K562 (cell line): ENCODE measurements around the gene PPP1R12C. TPM values are rescaled to one million over a fixed set of nuclear protein-coding genes. Genes with fewer than 3 reads are reported as not detected.
A peak's percentile ranks its signal among the peaks of the same experiment; 100 is the strongest.

Source experiments
- ATAC-seq: fragments of 200-7000 bp; cut with Tn5 transposase; 3 replicates; pipeline ENCODE4 v1.9.1; 2020; ENCODE audit warnings: moderate library complexity
- BruUV-seq: library from RNA; stranded (reverse); fragments of 400-500 nt; replicated peaks from 2 replicates; lab custom pipeline; 2021; lab: Mats Ljungman, UMichigan
- CTCF ChIA-PET: fragments of 300-600 bp; formaldehyde crosslinking; extraction: SDS; loops from one replicate; lab custom pipeline; 2021; ENCODE audit warnings: low intra/inter-chr PET ratio; lab: Yijun Ruan, JAX
- POLR2A ChIA-PET: fragments of 300-600, 350-650 bp; sonication (Branson Sonifier 250); formaldehyde crosslinking; extraction: SDS; loops from one replicate; lab custom pipeline; 2021; ENCODE audit warnings: antibody characterized with exemption, inconsistent platforms; lab: Yijun Ruan, JAX
- DNase-seq, 4 experiments: peaks; one replicate each; pipeline versions ENCODE4 v3.0.0 to v3.0.0-alpha.2; 2011 to 2018; ENCODE audit warnings: low spot score in 3 of 4, mixed read lengths in 3 of 4; ENCODE audit errors: extremely low read depth in 1 of 4
- FAIRE-seq: peaks from 2 replicates; lab custom pipeline; 2011; peaks lifted over from hg19 to GRCh38; lab: Jason Lieb, UNC
- H2AFZ ChIP-seq: 2 replicates; pipeline ENCODE4 v1.6.0; 2011; ENCODE audit warnings: low read depth, low read length, control low read depth, inconsistent platforms
- H3K27ac ChIP-seq: fragments of 200-600 bp; 3 replicates; pipeline ENCODE4 v1.8.0; 2011; ENCODE audit warnings: low read depth, mild to moderate bottlenecking, control low read depth, inconsistent platforms, low read length, moderate library complexity, mixed read lengths; ENCODE audit errors: extremely low read depth
- H3K27me3 ChIP-seq, 2 experiments: fragments of 300-600 bp in 1 of 2; 2 replicates in 1 of 2; 3 replicates in 1 of 2; pipeline versions ENCODE4 v1.6.0 to v1.8.0; 2011; ENCODE audit warnings: inconsistent platforms in 2 of 2, low read length in 2 of 2, mild to moderate bottlenecking in 1 of 2, mixed read lengths in 1 of 2, moderate library complexity in 1 of 2; ENCODE audit not compliant: control insufficient read depth in 2 of 2, insufficient read depth in 2 of 2
- H3K36me3 ChIP-seq: fragments of 300-600 bp; 3 replicates; pipeline ENCODE4 v1.8.0; 2011; ENCODE audit warnings: mild to moderate bottlenecking, low read length, inconsistent platforms; ENCODE audit not compliant: control insufficient read depth, insufficient read depth
- H3K4me1 ChIP-seq, 2 experiments: fragments of 200-600 bp in 1 of 2; replicated peaks in 1 of 2; 2 replicates in 1 of 2; 3 replicates in 1 of 2; pipeline versions ENCODE4 v1.5.1 to v1.8.0; 2011; ENCODE audit warnings: inconsistent platforms in 2 of 2, low read length in 2 of 2, mild to moderate bottlenecking in 1 of 2, mixed read lengths in 1 of 2, moderate library complexity in 1 of 2; ENCODE audit not compliant: control insufficient read depth in 2 of 2, insufficient read depth in 2 of 2
- H3K4me2 ChIP-seq: 2 replicates; pipeline ENCODE4 v1.6.1; 2011; ENCODE audit warnings: low read length, control low read depth, inconsistent platforms, mixed read lengths; ENCODE audit not compliant: insufficient read depth
- H3K4me3 ChIP-seq: fragments of 200-600 bp; sonication (generic), shearing (Covaris generic); 2 replicates; pipeline ENCODE4 v1.5.1; 2016; ENCODE audit warnings: control low read depth, inconsistent platforms
- H3K79me2 ChIP-seq: fragments of 200-600 bp; 3 replicates; pipeline ENCODE4 v1.8.0; 2011; ENCODE audit warnings: low read length, inconsistent platforms; ENCODE audit not compliant: control insufficient read depth, insufficient read depth
- H3K9ac ChIP-seq, 2 experiments: 2 replicates each; pipeline versions ENCODE4 v1.6.0 to v1.6.1; 2011; ENCODE audit warnings: low read depth in 2 of 2, low read length in 2 of 2, control low read depth in 1 of 2, inconsistent platforms in 1 of 2, mild to moderate bottlenecking in 1 of 2, mixed read lengths in 1 of 2; ENCODE audit not compliant: insufficient read depth in 1 of 2
- H3K9me1 ChIP-seq: one replicate; pipeline ENCODE4 v1.6.0; 2011; ENCODE audit warnings: inconsistent platforms, mild to moderate bottlenecking, low read length, moderate library complexity; ENCODE audit not compliant: control insufficient read depth, insufficient read depth
- H3K9me3 ChIP-seq: replicated peaks from 2 replicates; pipeline ENCODE4 v1.5.1; 2011; ENCODE audit warnings: low read depth, low read length, inconsistent platforms; ENCODE audit not compliant: control insufficient read depth, insufficient read depth
- H4K20me1 ChIP-seq: replicated peaks from 2 replicates; pipeline ENCODE4 v1.6.1; 2011; ENCODE audit warnings: low read length, inconsistent platforms, mixed read lengths; ENCODE audit not compliant: control insufficient read depth, insufficient read depth
- CREM ChIP-seq: IDR thresholded peaks from 2 replicates; pipeline ENCODE4 v1.6.1; 2014; ENCODE audit warnings: antibody characterized with exemption, low read depth
- CXXC5 ChIP-seq: fragments of 250-450 bp; sonication (Bioruptor Pico); IDR thresholded peaks from 2 replicates; pipeline ENCODE4 v1.8.0; 2022; ENCODE audit warnings: inconsistent platforms, mild to moderate bottlenecking, moderate library complexity
- NEUROD1 ChIP-seq: fragments of 150-350 bp; IDR thresholded peaks from 2 replicates; pipeline ENCODE4 v1.6.1; 2014; ENCODE audit warnings: borderline replicate concordance, low read length, low read depth; ENCODE audit not compliant: partially characterized antibody
- ZFX ChIP-seq: sonication (generic); formaldehyde crosslinking; IDR thresholded peaks from 2 replicates; pipeline ENCODE4 v1.8.0; 2022; ENCODE audit warnings: mild to moderate bottlenecking, missing genetic modification reagents, moderate library complexity
- WGBS: fragments of 100-300 bp; shearing (Covaris generic); methylation state at CpG from one replicate; pipeline ENCODE4 v1.1.6; 2016; ENCODE audit warnings: low coverage, mixed read lengths; ENCODE audit not compliant: insufficient coverage; ENCODE audit errors: missing lambda C conversion rate; 5-methylcytosine and 5-hydroxymethylcytosine counted together
- in situ Hi-C: fragments of 300-500 bp; cut with MboI; formaldehyde crosslinking; loops from 4 replicates; pipeline ENCODE4 v1.15.0; 2018; ENCODE audit warnings: inconsistent platforms, mixed read lengths
- intact Hi-C: fragments of 100-400 bp; cut with micrococcal nuclease; formaldehyde crosslinking; loops from 2 replicates; pipeline ENCODE4 v1.14.2; 2022
- polyA plus RNA-seq, 8 experiments: library from polyadenylated mRNA; depleted of rRNA in 4 of 8; stranded (reverse) in 5 of 8; unstranded in 3 of 8; fragments of >200 nt; fragmentation: Nextera tagmentation in 2 of 8; fragmentation: Illumina TruSeq in 1 of 8; extraction: Ambion mirVana in 2 of 8; extraction: Trizol in 1 of 8; gene quantifications; 2 replicates each; pipeline versions ENCODE4 v1.2.1 to v1.2.3, GENCODE V29; 2011 to 2014; ENCODE audit warnings: inconsistent platforms in 1 of 8, missing spikeins in 1 of 8
- total RNA-seq, 7 experiments: library from RNA; depleted of rRNA in 6 of 7; stranded (reverse); fragments of >200 nt in 6 of 7; fragmentation: Illumina TruSeq in 2 of 7; extraction: Trizol in 2 of 7; gene quantifications; 2 replicates each; pipeline versions ENCODE4 v1.2.1 to v1.2.3, GENCODE V29; 2011 to 2021; ENCODE audit warnings: low replicate concordance in 1 of 7
- TF ChIP-seq, protein P1 (sequence below): sonication (generic); formaldehyde crosslinking; IDR thresholded peaks from 2 replicates; pipeline ENCODE4 v1.9.0; 2022; ENCODE audit warnings: mild to moderate bottlenecking, missing genetic modification reagents
- TF ChIP-seq, protein P2 (sequence below): fragments of 250-450 bp; sonication (Bioruptor Pico); IDR thresholded peaks from 2 replicates; pipeline ENCODE4 v1.4.0; 2020; ENCODE audit warnings: mild to moderate bottlenecking, moderate library complexity

PPP1R12C gene
- total and polyA plus RNA-seq, 9 of the 15 experiments (the other 6 are each of a cell fraction or from before 2014, with no cell fraction given), result 1.8 to 136 (median 33.7) TPM

DNA sequence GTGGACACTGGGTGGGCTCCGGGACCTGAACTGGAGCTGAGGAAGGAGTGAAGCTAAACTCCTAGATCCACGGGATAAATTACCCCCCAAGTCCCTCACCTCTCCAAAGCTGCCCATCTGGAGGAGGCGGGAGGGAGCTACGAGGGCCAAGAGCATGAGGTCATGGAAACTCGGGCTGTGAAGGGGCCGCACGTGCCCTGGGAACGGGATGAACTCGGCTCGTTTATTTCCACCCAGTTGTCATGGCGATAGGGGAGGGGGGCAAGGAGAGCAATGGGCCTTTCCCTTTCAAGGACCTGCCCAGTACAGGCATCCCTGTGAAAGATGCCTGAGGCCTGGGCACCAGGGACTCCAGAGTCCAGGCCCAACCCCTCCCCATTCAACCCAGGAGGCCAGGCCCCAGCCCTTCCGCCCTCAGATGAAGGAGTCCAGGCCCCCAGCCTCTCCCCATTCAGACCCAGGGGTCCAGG, 3.8 kb downstream of the PPP1R12C start:
- Histone ChIP-seq H3K9ac (peak overlapping the region in 1 of 2 experiments; percentile 81; a peak in 2 of 4 replicates), H3K4me1 (peaks cover 36 to 65% of the 10 kb centered on the region in 2 experiments), H3K36me3 (peaks cover 53% of the 10 kb centered on the region; the same call in 2 of the 3 replicates), H3K27me3 (no peaks in the 10 kb centered on the region), H3K9me1 (peaks cover 4% of the 10 kb centered on the region), H3K4me3 (no peak overlapping the region), H3K27ac (peak overlapping the region; percentile 18; the same call in 2 of the 3 replicates), H4K20me1 (peaks cover 33% of the 10 kb centered on the region), H2AFZ (no peak overlapping the region), H3K79me2 (peaks cover 67% of the 10 kb centered on the region), H3K4me2 (0 out of 2 replicates have a peak overlapping the region, but pooled peaks have one; percentile 4), H3K9me3 (no peaks in the 10 kb centered on the region)
- no peak for FAIRE-seq
- CTCF ChIA-PET, result no interaction called here
- intact Hi-C loops (no loop called here), in situ Hi-C loops (no loop called here)
- POLR2A ChIA-PET, result interaction anchor here (0.6 to 0.7 kb wide), 2 partner anchors 79 to 89 kb away, joined by 3 to 4 read pairs; no protein-coding TSS in a partner anchor
- DNase-seq, result peak; percentile 41 to 59 (median 52)
- WGBS, result 49% methylated on average over 10 of the region's 12 CpGs
- no peak for ATAC-seq
- BruUV-seq, result no TSS peak
- no peak for TF ChIP-seq CREM
- TF ChIP-seq NEUROD1, result peak; percentile 21
- no peak for TF ChIP-seq CXXC5 (CRISPR knock-in tag)
- TF ChIP-seq, protein P1, sequence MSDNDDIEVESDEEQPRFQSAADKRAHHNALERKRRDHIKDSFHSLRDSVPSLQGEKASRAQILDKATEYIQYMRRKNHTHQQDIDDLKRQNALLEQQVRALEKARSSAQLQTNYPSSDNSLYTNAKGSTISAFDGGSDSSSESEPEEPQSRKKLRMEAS, result peak; percentile 79
- TF ChIP-seq, protein P2, sequence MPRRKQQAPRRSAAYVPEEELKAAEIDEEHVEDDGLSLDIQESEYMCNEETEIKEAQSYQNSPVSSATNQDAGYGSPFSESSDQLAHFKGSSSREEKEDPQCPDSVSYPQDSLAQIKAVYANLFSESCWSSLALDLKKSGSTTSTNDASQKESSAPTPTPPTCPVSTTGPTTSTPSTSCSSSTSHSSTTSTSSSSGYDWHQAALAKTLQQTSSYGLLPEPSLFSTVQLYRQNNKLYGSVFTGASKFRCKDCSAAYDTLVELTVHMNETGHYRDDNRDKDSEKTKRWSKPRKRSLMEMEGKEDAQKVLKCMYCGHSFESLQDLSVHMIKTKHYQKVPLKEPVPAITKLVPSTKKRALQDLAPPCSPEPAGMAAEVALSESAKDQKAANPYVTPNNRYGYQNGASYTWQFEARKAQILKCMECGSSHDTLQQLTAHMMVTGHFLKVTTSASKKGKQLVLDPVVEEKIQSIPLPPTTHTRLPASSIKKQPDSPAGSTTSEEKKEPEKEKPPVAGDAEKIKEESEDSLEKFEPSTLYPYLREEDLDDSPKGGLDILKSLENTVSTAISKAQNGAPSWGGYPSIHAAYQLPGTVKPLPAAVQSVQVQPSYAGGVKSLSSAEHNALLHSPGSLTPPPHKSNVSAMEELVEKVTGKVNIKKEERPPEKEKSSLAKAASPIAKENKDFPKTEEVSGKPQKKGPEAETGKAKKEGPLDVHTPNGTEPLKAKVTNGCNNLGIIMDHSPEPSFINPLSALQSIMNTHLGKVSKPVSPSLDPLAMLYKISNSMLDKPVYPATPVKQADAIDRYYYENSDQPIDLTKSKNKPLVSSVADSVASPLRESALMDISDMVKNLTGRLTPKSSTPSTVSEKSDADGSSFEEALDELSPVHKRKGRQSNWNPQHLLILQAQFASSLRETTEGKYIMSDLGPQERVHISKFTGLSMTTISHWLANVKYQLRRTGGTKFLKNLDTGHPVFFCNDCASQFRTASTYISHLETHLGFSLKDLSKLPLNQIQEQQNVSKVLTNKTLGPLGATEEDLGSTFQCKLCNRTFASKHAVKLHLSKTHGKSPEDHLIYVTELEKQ, result no peak
- peak; percentile 31; the same call in 1 of the 2 replicates for TF ChIP-seq ZFX (CRISPR knock-in tag)
